Superior temporal gyrus (tissue), 1 donor: ENCODE data around the gene DHRS7C.

ENCODE experiments used
- DNase-seq: peaks from one replicate; pipeline ENCODE4 v3.0.0-alpha.2; 2016; ENCODE audit errors: extremely low spot score

Gene DHRS7C, protein sequence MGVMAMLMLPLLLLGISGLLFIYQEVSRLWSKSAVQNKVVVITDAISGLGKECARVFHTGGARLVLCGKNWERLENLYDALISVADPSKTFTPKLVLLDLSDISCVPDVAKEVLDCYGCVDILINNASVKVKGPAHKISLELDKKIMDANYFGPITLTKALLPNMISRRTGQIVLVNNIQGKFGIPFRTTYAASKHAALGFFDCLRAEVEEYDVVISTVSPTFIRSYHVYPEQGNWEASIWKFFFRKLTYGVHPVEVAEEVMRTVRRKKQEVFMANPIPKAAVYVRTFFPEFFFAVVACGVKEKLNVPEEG

GRCh38 chr17:9790889-9791876, at the start of gene DHRS7C:
Gene DHRS7C (minus strand): TSS chr17:9791592. CDS start chr17:9791284, 308 bp downstream.
- DNase-seq, result no peak

DNA sequence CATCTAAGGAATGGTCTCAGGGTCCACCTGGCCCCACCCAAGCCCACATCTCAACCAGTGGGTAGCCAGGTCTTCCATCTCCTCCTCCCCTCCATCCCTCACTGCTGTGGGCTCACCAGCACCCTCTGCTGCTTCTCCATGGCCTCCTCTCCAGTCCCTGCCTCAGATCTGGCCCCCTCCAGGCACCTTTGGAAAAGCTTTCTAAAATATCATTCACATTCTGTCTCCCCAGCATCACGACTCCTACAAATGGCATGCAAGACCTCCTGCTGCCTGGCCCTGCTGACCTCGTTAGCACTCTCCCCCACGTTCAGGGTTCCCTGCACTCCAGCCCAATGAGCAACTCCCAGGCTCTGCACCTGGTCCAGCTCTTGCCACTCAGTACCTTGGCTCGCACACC, 48.0 kb upstream of the DHRS7C start:
- DNase-seq, result no peak

DNA sequence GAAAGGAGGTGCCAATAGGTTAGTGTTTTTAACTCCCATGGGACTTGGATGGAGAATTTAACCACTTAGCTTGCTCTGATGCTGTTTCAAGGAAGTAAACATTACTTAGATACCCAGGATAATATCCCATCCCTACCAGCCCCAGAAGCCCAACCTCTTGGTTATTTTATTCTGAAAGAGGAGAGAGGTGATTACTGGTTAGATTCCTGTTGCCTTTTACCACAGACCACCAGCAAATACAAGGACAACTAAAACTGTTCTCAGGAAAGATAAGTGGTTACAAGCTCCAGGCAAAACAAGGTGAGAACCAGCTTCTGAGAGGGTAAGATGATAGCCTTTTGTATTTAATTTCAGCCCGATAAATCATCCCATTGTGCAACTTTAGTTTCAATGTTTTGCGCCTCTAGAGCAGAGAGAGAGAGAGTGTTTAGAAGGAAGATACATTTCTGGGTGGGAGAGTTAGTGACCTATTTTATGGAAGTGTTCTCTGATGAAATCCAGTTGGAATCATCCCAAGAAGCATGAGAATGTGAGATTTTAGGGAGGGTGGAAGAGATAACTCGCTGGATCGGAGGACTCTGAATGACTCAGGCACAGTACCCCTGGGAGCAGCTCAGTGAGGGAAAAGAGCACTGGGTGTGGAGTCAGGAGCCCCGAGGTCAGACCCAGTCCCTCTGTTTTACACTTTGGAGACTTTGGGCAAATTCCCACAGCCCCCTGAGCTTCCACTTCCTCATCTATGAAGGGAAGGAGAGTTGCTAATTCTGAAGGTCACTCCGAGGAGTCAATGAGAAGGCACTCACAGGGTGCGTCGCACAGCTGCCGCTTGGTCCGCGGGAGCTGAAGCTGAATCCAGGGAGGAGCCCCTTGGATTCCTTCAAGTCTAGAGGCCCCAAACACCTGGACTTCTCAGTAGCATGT, 46.4 kb upstream of the DHRS7C start:
- peak; percentile 33 for DNase-seq

DNA sequence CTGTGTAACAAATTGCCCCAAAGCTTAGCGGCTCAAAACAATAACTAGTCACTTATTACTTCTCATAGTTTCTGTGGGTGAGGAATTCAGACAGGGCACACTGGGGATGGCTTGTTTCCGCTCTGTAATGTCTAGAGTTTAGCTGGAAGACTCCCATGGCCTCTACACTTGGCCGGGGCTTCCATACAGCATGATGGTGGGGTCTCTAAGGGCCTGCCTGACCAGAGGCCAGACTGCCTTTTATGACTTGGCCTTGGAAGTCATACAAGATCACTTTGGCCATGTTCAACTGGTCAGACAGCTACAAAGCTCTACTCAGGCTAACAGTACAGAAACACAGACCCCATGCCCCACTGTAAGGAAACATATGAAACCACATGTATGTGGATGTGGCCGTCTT, 42.5 kb upstream of the DHRS7C start:
- no peak for DNase-seq

- no peak for DNase-seq
Observed at GRCh38 chr17:9830711-9831110, 39.3 kb upstream of the DHRS7C start.

- DNase-seq, result no peak
Observed at GRCh38 chr17:9829343-9829742, 38.0 kb upstream of the DHRS7C start.

DNA sequence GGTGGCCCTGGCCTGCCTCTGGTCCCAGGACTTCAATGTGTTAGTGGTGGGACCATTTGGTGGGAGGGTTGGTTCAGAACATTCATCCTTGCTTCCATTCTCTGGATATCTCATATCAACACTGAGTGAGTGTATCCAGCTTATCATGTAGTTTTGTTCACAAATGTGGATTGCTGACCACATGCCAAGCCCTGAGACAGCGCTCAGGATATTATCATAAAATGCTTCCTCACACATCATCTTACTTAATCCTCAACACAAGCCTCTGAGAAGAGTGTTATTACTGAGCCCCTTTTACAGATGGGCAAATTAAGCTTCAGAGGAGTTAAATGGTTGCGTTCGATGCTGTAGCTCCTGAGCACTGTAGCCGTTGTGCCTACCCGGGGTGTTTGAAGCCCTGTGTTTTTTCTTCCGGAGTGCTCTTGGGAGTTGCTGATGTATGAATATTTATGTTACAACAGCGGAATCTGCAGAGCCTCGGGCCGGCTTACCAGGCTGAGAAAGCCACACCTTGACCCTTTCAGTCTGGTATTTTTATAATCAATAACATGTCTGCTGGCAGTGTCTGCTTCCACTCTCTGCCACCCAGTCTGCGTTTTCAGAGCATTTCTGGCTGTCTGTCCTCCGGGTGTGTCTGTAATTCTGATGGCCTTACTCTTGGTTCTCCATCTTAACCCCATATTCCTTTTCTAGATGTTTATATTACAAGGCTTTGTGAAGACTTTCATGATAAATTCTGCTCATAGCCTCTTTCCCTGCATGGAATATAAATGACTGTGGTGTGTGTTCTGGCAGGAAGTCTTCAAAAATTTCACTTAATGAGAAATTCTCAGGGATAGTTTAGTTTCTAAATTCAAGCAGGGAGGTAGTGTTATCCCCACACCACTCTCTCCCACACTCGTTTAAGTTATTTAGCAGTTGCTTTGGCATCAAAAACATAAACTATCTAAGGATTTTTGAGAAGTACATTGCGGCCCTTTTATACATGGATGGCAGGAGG, 37.2 kb upstream of the DHRS7C start:
- DNase-seq, result no peak

GRCh38 chr17:9825641-9826150, 34.3 kb upstream of the DHRS7C start, which contains the start of gene GLP2R:
Gene GLP2R (plus strand): TSS chr17:9825924. CDS start chr17:9826064, 140 bp downstream.
- no peak for DNase-seq

DNA sequence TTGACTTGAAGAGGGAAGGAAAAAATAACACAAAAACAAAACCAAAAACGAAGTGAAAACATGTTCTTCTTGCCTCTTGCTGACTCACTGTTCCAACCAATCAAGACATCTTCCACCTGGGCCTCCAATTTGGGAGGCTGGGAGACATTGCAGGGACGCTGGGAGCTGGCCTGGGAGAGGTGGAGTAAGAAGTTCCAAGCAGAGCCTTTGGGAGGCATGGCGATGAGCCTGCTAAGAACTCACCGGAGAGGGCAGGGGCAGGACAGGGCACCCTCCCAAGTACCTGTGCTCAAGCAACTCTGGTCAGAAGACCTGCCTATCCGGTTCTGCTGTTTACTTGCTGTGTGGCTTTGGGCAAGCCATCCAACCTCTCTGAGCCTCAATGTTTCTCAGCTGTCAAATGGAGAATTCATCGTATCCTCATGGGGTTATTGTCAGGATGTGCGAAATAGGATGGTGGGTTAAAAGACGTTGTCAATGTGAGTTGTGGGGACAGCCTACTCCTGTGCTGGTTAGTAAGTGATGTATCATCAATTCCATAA, 33.5 kb upstream of the DHRS7C start:
- DNase-seq, result no peak

DNA sequence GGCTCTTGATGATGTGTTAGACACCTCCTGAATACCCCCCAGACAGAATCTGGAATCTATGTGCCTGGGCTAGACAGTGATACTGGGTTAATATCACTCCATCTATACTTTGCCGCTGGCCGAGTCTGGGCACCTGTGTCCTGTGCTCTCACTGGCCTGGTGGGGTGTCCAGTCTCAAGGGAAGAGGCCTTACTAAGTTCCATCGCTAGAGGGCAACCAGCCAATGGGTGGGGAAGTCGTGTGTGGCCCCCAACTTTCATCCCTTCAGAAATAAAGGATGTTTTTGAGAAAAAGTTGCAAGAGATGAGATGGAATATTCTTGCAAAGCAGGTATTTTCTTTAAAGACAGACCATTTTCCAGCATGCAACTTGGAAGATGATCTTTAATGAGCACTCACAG, 32.7 kb upstream of the DHRS7C start:
- DNase-seq, result no peak

- no peak for DNase-seq
Observed at GRCh38 chr17:9821921-9822320, 30.5 kb upstream of the DHRS7C start, which contains the start of gene GSG1L2. Gene GSG1L2 (minus strand): TSS chr17:9822079. CDS start chr17:9822071, 8 bp downstream.

- DNase-seq, result no peak
Observed at GRCh38 chr17:9820448-9820847, 29.1 kb upstream of the DHRS7C start.

DNA sequence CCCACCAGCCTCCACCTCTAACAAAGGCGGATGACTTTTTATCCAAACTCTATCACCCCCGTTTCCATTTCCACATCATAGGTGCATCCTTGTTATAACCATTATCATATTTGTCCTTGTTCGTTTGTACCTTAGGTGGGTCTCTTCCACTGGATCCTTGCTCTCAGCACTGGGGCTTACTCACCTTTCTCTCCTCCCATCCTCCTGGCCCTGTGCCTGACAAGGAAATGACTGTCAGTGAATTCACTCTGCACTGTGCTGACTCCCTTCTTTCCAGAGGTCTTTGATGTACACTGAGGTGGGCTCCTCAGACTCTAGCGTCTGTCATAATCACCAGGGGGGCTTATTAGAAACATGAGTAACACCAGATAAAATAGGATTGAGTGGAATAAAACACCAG, 27.4 kb upstream of the DHRS7C start:
- no peak for DNase-seq

GRCh38 chr17:9817086-9817485, 25.7 kb upstream of the DHRS7C start:
- peak; percentile 48 for DNase-seq

DNA sequence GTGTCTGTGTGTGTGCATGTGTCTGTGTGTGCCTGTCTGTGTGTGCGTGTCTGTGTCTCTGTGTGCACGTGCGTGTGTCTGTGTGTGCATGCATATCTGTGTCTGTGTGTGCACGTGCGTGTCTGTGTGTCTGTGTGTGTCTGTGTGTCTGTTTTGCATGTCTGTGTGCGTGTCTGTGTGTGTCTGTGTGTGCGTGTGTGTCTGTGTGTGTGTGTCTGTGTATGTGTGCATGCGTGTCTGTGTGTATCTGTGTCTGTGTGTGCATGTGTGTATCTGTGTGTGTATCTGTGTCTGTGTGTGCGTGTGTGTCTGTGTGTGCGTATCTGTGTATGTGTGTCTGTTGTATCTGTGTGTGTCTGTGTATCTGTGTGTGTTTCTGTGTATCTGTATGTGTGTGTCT, 25.1 kb upstream of the DHRS7C start:
- no peak for DNase-seq

GRCh38 chr17:9814337-9814945, 23.0 kb upstream of the DHRS7C start:
- no peak for DNase-seq

DNA sequence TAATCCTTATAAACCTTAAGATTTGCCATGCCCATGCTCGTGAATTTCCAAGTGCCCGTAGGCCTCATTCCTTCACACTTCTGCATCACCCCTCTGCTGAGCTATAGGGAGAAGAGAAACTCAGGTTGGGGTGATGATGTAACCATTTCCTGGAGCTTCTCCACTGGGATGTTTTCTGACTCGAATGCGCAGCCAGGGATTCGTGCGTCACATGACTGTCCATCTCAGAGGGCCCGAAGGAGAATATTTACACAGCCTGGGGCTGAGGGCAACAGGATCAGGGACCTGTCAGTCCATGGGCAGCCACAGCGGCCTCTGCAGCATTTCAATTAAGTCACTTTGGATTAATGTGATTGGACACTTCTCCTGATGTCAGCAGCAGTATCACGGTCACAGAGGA, 21.8 kb upstream of the DHRS7C start:
- DNase-seq, result no peak

GRCh38 chr17:9811537-9811936, 20.1 kb upstream of the DHRS7C start:
- no peak for DNase-seq

GRCh38 chr17:9811086-9811485, 19.7 kb upstream of the DHRS7C start:
- no peak for DNase-seq
